HG03439 (cell line): ENCODE data around the gene MAML2.

Experiments used
- ATAC-seq: cut with Tn5 transposase; IDR thresholded peaks from one replicate; pipeline ENCODE4 v1.9.1; 2021; ENCODE audit warnings: mild to moderate bottlenecking, moderate library complexity; ENCODE audit not compliant: unreplicated experiment

Gene MAML2

DNA sequence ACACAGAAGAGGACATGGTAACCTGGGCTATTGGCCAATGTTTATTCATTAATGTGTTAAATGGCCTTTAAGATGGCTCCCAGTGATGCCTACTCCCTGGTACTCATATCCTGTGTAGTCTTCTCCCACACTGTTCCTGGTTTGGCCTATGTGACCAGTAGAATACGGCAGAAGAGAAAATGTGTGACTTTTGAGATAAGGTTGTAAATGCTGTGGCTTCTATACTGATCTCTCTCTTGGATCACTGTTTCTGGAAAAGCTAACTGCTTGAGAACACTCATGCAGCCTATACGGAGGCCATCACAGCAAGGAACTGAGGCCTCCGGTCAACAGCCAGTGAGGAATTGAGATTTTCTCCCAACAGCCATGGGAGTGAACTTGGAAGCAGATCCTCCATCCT, 24.1 kb downstream of the MAML2 start:
- ATAC-seq: no peak

DNA sequence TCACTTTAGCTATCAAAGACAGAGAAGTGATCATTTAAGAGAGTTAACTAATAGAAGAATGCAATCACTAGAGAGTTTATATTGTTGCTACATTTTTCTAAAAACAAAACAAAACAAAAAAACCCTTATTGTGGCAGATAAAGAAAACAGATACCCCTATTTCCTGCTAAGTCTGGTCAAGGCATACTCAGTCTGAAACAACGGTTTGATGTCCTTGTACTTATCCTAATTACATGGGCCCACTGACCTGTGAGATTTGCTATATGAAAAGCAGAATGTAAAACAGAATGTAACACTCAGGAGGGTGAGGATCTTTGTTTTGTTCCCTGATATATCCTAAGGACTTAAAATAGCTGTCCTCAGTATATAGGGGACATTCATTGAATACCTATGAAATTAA, 24.6 kb downstream of the MAML2 start:
- ATAC-seq: no peak

DNA sequence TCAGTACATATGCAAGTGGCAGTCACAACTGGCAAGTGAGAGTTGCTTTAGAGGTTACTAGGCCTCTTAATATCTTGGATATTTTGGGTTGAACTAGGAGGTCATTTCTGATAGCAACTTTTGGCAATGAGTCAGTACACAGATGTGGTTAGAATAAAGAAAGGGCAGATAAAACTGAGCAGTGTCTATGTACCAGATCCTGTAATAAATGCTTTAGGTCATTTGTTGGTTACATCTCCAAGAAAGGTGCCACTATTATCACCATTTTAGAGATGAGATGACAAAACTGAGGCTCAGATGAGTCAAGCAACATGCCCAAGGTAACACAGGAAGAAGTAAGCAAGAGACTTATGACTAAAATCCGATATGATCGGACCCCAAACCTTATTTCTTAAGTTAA, 25.0 kb downstream of the MAML2 start:
- no peak for ATAC-seq

DNA sequence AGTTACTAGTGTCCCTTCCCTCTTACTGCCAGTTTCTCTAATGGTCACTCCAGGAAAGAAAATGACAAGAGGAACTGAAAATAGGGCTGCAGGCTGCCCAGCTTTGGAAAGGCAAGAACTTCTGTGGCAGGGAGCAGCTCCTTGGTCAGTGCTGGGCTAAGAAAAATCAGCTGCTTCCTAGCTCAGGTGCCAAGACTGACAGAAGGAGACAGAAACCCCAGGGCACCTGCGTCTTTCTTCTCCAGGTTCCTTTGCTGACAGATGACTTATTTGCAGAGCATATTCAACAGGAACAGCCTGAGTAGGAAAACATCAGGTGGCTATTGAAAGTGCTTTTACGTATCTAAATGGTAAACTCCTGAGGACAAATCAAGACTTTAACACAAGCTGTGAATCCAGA, 25.4 kb downstream of the MAML2 start:
- ATAC-seq: no peak

DNA sequence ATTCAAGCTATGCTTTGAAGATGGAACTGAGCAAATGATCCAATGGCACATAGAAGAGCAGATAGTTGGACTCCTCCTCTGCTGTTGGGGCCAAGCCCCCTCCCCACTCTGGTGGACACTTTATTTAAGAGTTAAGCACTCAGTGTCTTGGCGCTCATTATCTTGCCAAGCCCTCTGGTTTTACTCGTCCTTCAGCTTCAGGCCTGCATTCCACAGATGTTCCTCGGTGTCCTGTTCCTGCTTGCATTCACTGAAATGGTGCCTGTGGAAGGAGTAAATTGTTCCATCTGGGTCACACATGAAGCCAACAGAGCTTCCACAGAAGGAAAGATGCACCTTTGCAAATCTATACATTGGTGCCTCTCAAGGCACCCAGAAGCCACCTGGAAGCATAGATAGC, 26.1 kb downstream of the MAML2 start:
- ATAC-seq: no peak

DNA sequence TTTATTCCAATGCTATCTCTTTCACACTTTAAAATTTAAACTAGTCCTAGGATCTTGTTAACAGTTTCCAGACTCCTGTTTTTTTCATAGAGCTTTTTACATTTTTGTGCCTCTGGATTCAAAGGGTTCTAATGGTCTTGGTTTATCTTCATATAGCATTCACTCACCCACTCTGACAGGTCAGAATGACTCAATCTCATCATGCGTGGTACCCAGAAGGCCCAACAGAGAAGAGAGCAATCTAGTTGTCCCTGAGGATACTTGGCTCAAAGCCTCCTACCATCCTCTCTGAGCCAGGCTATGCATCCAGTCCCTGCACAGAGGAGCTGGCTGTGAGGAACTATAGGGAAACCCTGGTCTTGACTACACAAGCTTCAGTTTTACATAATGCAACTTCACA, 27.5 kb downstream of the MAML2 start:
- no peak for ATAC-seq

DNA sequence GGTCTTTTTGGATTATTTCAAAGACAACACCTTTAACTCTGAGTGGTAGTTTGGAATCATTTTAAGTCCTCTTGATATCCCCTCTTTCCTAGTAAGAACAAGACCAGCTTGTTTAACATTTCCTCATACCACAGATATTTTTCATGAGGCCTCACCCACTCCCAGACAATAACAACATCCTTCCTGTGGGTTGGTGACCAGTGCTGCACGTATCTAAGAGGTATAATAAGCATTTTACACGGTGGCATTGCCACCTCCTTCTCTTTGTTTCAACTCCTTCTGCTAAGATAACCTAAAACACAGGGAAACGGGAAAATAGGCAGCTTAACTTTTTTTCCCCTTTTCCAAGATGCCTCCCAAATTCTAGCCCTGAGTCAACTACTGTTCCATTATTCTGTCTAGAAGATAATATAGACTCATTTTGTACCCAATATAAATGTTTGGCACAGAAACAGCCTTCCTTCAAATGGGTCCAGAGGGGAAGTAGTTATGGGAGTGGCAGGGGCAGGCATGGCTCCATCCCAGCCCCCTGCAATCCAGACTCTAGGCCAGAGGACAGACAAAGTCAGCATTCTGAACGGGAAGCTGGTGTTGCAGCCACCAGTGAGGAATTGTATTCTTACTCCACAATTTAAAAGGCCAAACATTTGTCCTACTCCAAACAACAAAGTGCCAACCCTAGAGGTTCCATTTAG, 28.5 kb downstream of the MAML2 start:
- ATAC-seq: no peak

DNA sequence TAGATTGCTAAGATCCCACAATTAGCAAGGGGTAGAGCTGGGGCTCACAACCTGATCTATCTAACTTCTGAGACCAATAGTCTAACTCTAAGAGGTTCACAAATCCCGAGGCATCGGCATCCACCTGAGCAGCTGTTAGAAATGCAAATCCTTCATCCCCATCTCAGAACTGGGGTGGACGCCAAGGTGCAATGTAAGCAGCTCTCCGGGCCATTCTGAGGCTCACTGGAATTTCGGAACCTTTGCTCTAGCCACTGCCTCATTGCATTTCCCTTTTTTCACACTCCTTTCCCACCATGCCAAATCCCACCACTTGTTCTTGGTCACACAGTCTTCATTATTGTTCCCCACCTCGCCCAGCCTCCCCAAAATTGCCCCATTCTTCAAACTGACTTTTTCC, 29.8 kb downstream of the MAML2 start:
- no peak for ATAC-seq

DNA sequence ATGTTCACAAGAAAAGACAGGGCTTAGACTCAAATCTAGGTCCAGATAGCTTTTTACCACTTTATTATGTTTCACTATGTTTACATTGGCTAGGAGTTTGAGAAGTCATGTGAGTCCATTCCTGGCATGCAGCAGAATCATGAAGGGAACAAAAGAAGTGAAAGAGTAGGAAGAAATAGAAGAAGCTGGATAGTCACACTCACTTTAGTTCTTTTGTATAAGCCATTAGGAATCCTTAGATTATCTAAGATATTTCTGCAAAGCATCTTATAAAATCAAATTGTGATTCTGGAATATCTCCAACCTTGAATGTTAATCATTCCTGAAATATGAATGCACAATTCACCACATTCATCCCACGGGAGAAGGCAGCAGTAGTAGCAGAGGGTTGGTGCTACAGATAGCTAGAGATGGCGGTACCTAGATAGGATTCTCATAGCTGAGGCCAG, 31.9 kb downstream of the MAML2 start:
- ATAC-seq: no peak

DNA sequence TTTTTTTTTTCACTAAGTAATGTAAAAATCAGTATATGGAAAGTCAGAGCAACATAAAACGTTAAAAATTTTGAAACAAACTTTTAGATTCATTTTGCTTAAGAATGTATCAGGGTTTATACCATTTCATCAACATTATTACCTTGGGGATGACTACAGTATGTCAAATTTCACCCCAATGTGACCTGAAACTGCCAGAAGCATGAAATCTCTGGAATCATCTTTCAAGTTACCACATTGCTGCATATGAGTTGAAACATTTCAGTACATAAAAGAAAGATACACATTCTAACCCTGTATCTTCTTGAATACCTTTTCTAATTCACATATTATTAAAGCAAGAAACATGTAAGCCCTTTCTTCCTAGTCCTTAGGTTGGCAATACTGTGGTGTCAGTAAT, 32.8 kb downstream of the MAML2 start:
- ATAC-seq: no peak

DNA sequence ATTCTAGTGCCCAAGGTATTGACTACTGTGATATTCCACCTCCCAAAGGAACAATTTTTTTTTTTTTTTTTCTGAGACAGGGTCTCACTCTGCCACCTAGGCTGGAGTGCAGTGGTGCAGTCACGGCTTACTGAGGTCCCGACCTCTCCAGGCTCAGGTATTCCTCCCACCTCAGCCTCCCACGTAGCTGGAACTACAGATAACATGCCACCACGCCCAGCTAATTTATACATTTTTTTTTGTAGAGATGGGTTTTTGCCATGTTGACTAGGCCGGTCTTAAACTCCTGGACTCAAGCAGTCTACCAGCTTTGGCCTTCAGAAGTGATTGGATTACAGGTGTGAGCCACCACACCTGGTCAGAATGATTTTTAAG, 33.4 kb downstream of the MAML2 start:
- no peak for ATAC-seq

DNA sequence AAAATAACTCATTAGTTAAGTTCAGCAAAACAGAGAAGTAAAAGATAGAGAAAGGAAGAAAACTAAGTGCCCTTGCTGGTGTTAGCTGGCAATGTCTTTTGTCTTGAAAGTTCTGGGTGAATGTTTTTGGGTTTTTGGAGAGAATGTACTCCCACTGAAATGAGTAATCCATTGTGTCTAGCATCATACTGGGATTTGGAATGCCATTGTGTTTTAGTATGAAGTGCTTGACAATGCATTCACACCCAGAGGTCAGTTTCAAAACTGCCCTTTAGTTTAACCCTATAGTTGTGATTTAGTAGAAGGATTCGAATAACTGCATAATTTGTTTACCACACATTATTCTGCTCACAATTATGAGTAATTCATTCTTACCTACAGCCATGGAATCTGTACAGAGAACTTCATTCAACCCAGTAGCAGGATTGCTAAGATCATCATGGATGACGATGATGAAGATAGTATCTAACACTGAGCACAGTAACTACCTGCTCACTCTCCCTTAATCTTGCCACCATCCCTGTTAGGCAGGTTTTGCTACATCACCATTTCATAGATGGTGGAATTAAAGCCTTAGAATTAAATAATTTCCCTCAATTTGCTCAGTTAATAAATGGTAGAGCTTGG, 33.9 kb downstream of the MAML2 start:
- ATAC-seq: no peak

DNA sequence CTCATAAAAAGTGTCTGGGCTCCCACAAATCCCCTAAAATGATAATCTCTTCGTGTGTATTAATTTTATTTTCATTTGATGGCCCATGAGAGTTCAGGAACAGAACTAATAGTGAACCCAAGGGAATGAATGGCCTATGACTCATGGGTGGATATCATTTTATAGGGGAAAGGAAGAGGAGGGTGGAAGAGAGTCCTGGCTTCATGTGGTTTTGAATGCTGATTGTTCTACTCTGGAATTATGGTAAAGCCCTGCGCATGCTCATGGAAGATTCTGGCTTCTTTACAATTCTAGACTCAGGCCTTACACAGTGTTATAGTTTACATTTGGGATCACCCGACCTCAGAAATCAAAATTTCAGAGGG, 35.2 kb downstream of the MAML2 start:
- ATAC-seq: no peak

DNA sequence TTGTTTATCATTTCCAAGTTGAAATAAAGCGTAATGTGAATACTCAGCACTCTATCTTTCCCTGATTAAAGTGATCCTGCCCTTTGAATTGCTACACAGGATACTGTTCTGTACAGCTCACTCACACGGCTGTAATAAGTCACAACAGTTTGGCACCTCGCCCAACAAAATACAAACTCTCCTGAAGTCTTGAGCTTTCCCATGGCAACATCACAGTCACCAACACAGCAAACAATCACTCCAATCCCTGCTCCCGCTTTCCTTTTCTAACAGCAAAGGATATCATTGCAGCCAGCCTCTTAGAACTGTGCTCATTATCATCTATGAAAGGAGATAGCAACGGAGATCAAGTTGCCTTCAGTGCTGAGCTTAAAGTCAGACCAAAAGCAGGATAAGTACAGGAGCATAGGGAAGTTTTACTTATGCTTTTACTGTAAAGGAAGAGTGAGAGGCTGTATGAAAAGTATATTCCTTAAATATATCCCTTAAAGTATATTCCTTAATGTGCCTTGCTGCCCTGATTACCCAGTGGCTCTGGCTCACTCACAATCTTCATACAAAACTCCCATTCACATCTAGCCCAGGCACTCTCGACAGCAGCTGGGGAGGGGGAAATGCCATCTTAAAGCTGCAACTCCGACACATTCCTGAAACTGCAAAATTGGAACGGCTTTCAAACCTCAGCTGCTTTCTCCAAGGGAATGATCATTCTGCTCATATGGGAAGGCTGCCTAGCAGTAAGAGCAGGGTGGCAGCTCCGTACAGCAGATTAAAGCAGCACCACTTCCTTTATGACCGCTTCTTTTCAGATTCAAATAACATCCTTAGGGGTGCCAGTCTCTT, 35.8 kb downstream of the MAML2 start:
- ATAC-seq: no peak

DNA sequence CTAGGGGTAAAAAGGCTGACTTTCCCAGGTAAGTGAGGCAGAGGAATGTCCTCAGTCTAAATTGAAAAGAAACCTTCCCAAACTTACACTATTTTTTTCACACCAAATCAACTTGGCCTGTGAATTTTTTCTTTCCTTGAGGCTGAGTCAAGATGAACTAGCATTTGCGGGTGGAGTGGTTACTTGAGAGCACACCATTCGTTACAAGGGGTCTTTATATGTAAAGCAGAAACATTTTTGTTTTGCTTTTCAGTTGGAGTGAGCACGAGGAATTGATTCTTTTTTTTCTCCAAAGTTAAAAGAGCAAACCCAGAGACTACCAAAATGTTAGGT, 36.4 kb downstream of the MAML2 start:
- ATAC-seq: no peak

DNA sequence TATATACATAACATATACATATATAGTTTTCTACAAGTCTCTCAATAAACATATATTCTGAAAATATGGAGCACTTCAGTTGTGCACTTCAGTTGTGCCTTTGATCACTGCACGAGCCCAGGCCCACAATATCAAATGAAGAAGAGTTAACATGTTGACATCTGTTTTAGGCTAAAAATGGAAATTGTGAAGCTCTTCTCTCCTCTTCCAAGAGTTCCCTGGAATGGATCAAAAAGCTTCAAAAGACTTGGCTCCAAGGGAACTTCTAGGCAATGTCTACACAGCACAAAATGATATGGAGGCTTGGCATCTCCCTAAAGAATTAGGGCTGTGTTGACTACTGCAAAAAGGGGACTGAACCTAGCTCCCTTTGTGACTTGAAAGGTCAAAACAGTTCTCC, 36.9 kb downstream of the MAML2 start:
- ATAC-seq: no peak

DNA sequence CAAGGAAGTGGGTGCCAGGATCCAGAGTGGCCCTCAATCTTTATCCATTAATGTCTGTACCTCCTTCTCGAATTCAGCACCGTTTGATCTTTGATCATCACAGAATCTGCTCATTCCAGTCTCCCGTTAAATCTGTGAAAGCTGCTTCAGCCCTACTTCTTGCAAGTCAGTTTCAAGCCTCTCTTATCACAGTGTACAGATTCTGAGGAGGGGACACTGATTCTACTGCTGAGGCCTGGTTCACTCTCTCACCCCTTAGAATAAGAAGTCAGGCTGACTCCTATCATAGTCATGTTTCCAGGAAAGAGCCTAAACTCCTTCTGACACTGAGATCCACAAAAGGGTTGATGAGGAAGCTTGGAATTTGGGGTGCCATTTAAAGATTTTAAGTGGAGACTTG, 39.0 kb downstream of the MAML2 start:
- no peak for ATAC-seq

DNA sequence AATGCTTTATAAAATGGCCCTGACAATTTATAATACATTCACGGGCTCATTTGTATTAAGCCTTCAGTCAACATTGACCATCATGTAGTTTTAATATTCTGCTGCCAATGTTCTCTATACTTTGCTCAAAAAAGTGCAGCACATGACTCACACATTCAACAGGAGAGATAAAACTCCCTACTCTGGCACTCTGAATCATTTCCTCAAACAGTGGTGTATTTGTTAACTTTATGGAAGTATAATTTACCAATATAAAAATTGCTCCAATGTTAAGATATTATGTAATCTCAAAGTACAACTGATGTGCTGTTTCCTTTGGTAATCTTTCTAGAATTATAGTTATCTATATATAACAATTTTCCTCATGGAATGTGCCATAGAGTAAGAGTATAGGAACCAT, 39.9 kb downstream of the MAML2 start:
- ATAC-seq: no peak

DNA sequence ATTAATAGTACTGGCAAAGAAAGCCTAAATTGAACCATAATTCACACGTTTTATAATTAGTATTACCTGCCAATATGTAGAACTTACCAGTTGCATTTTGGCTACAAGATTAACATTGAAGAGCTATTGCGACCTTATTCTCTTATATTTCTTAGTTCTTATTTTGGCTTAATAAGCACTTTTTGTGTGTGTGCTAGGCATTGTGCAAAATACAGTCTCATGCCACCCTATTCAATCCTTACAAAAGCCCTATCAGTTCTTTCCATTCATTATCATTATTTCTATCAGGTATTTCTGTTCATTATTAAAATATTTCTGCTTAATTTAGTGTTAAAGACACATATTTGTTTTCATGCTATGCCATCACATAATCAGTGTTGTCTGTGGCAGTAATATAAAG, 41.2 kb downstream of the MAML2 start:
- no peak for ATAC-seq

DNA sequence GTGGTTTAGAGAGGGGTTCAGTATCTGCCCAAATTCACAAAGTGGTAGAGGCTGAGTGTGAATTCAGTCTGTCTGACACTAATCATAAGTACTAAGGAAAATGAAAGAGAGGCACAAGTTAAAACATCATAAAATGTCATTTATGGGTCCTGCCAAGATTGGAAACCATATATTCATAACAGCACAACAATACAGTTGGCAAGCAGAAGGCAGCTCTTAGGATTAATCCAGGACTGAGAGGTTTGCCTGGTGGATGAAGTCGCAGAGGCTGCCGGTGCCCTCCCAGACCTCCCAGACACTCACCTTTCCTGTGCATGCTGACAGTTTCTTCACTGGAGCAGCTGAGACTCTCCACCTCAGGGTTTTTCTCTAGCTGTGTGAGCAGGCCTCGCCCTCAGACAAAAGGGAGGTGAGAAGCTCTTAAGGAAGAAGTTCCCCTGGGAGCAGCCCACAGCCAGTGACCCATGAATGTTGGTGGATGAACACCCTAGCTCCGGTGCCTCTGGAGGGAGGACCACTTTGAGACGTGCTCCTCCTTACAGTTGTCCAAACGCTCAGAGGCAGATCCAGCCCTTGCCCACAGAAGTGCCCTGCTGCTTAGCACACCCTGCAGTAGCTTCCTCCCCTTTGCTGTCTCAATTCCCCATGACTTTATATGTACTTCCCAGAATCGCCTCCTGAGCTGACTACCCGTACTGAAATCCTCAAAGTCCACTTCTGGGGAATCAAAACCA, 43.7 kb downstream of the MAML2 start:
- no peak for ATAC-seq

DNA sequence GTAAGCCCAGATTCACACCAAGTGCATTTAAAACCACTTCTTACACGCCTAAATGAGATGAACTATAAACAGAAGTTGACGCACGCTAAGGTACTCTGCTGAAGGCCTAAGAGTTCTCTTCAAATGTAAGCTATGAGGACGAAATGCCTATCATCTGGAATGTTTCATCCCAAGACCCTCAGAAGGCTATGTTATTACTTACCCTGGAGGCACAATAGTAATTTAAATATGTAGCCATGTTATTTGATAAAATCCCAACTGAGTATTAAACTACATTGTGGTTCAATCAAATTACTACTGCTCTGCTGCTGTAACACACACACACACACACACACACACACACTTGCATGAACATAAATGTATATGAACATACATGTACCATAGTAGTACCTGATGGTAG, 47.6 kb downstream of the MAML2 start:
- ATAC-seq: no peak

DNA sequence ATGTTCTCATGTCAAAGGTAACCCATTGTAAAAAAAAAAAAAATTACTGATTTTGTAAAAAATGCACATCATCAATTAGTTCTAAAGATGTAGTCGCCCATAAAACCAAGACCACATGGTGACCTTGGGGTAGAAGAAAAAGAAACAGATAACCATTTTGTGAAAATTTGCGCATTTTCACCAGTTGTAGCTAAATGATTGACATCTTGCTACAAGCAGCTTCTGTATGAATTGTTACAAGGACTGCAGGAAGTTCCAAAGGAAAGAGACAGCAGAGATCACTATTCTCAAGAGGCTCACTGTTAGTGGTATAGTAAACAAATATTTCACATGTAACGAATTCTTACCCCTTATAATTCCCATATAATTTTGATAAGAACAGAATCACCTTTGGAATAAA, 48.7 kb downstream of the MAML2 start:
- ATAC-seq: no peak
